ENCODE data around the gene SLC38A10.

GRCh38 chr17:81213978-81214377 lies 81.1 kb downstream of the SLC38A10 start:
- no peak for TF ChIP-seq NONO (IDR thresholded peaks at IDR 0.05)
- no peak for TF ChIP-seq NONO (CRISPR knock-in tag; conservative IDR thresholded peaks at IDR 0.05)
- TF ChIP-seq BATF2 (CRISPR knock-in tag; IDR thresholded peaks at IDR 0.05) = no peak
- no peak for TF ChIP-seq ZNF589 (CRISPR knock-in tag; conservative IDR thresholded peaks at IDR 0.05)
- no peak for TF ChIP-seq CTCF (CRISPR knock-in tag; IDR thresholded peaks at IDR 0.05)
- TF ChIP-seq LCORL (IDR thresholded peaks at IDR 0.05) = no peak
- no peak for TF ChIP-seq LCORL (CRISPR knock-in tag; IDR thresholded peaks at IDR 0.05)

Data from HepG2 (cell line).